GM10847 (cell line): ENCODE data around the gene KIF4A.

Experiments used
- POLR2A ChIP-seq: IDR thresholded peaks from 2 replicates; pipeline ENCODE4 v1.6.1; 2011; ENCODE audit not compliant: insufficient read length; ENCODE audit errors: extremely low read depth

Gene KIF4A

DNA sequence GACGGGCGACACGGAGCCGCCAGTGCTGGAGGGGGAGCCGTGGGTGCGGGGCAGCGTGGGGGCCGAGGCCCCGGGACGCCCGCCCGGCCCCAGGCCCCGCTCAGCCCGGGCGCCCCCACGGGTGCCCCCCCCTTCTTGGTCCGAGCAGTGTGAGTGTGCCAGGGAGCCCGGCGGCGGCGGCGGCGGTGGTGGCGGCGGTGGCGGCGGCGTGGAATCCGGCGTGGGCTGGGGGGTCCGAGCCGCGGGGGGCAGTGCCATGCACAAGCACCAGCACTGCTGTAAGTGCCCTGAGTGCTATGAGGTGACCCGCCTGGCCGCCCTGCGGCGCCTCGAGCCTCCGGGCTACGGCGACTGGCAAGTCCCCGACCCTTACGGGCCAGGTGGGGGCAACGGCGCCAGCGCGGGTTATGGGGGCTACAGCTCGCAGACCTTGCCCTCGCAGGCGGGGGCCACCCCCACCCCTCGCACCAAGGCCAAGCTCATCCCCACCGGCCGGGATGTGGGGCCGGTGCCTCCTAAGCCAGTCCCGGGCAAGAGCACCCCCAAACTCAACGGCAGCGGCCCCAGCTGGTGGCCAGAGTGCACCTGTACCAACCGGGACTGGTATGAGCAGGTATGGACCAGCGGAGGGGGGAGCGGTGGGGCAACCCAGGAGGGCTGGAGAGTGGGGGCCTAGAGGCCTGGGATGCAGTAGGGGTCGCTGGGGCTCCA lies 155.2 kb downstream of the KIF4A start:
- TF ChIP-seq POLR2A: no peak

DNA sequence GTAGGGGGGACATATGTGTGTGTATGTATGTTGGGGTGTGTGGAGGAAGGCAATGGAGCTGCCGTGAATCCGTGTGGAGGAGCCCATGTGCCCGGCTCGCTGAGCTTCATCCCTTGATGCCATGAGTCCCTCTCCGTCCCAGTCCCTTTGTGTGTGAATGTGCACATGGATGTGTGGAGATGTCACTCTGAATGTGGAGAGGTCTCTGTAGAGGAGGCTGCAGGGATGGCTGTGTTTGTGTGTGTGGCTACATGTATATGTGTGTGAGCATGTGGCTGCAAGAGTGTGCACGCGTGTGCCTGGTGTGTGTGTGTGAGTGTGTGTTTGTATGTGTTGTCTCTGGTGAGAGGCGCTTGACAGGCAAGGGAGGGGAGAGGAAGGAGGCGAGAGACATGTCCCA lies 156.0 kb downstream of the KIF4A start:
- TF ChIP-seq POLR2A: no peak

DNA sequence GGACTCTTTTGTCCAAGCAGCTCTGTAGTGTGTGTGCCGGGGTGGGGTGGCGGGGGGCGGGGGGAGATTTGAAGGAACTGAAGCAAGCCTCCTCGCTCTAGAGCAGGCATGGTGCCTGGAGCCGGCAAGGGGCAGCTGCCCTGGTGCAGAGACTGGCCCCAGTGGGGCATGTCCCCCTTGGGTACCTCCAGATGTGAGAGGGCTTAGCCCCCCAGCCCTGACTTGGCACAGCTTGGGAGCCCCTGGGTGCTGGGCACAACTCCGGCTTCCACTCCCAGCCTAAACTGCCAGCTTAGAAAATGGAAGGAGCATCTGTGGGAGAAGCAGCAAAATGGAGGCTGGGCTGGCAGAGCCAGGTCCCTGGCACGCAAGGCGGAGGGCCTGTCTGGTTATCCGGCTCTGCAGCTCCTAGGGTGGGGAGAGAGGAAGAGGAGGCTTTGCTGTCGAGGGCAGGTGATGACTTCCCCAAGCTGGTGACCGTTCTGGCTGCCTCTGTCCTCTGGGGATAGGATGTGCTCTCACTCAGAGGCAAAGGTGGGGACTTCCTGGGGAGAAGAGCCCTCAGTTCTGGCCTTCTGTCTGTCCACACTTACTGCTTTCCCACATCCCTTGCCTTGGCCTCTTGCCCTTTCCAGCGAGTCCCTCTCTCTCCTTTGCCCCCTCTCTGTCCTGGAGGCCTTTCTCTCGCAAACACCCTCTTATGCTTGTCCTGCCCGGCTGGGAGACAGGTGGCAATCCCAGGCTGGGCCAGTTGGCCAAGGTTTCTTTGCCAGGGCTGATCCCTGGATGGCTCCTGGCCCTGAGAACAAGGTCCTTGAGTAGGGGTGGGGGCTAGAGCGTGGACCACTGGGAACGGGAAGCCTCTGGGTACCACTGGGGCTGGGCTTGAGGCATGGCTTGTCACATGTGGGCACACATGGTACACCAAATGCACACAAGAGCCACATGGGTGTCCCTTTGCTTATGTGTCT lies 156.8 kb downstream of the KIF4A start:
- TF ChIP-seq POLR2A: no peak

DNA sequence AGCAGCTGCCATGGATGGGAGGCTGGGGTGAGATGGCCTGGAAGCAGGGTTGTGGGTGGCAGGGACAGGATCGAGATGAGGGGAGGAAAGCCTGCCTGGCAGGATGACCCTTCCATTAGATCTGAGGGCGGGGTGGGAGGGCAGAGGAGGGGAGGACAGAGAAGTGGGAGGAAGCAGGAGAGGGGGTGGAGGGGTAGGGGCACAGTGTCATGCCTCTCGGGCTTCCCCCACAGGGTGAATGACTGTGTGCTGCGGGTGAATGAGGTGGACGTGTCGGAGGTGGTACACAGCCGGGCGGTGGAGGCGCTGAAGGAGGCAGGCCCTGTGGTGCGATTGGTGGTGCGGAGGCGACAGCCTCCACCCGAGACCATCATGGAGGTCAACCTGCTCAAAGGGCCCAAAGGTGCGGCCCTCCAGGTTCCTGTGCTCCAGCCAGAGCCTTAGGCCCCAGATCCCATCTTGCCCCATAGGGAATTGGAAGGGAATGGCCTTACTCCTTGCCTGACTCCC lies 159.6 kb downstream of the KIF4A start:
- no peak for TF ChIP-seq POLR2A

DNA sequence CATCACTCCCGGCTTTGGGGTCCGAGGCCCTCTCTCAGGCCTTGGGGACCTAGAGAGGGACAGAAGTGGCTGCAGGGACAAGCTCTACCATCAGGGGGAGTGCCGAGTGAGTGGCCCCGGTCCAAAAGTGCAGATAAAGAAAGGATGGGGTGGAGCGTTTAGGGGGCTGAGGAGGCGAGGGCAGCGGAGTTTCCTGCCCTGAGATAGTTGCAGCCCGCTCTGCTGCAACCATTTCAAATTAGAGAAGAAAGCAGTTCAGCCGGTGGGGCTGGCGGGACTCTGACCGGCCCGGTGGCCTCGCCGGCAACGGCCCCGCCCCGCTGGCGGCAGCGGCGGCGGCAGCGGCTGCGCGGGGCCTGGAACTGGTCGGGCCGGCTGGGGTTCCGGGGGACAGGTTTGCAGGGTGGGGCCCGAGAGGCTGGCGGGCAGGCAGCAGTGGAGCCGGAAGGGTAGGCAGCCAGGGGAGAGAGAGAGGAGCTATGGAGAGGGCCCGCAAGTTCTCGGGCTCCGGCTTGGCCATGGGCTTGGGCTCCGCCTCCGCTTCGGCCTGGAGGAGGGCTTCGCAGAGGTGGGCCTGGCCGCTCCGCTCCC lies 162.3 kb downstream of the KIF4A start:
- TF ChIP-seq POLR2A: no peak

DNA sequence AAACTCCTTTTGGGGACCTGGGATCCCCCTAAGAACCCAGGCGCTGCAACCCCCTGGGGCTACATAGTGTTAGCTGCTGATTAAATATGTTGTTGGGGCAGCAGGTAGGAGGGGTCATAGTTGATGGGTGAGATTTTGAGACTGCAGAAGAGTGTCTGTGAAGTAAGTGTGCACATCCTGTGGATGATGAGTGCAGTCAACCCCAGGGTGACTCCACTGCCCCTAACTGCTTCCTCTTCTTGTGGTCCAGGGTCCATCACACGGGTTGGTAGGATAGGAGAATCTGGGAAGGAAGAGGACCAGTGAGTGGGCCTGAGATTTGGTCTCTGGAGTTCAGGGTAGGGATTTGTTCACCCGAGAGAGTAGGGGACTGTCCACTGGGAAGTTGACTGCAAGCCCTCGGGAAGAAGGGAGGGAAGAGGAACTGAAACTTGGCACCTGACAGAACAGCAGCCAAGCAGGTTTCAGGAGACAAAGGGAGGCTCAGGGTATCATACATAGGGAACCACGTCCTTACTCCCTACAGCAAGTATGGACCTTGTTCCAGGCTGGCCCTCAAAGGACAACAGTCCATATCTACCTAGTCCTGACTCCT lies 163.2 kb downstream of the KIF4A start:
- no peak for TF ChIP-seq POLR2A

DNA sequence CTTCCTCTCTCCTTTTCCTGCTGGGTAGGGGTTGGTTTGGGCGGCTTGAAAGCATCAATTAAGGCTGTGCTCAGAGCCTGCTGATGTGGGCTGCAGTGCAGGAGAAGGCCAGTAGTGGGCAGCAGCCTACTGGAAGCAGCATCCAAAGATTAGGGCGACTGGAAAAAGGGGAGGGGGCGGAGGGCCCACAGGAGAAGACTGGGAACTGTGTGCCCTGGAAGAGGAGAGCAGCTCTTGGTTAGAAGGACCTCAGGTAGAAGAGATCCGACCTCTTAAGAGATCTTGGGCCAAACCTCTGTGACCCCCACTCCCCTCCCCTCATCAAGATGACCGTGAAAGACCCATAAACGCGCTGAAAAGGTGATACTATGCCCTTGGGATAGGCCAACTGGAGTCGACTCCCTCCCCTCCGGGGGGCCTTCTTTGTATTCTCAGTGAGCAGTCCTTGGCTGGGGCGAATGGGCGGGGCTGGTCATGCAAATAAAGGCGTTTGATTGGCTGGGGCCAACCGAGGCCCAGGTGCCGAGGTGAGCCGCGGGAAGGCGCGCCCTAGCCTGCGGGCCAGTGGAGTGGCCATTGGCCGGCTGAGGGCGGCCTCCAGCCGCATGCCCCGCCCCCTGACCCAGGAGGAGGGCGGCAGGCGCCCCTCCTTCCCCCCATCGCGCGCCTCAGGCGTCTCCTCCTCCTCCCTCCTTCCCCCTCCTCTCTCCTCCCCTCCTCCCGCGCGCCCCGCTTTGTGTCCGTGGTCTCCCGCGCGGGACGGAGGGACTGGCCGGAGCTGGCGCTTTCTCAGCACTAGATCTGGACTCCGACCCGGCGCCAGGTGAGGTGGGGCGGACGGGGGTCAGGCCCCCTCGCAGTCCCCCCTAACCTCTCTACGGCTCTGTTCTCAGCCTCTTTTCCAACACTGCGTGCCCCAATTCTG lies 164.8 kb downstream of the KIF4A start:
- no peak for TF ChIP-seq POLR2A

DNA sequence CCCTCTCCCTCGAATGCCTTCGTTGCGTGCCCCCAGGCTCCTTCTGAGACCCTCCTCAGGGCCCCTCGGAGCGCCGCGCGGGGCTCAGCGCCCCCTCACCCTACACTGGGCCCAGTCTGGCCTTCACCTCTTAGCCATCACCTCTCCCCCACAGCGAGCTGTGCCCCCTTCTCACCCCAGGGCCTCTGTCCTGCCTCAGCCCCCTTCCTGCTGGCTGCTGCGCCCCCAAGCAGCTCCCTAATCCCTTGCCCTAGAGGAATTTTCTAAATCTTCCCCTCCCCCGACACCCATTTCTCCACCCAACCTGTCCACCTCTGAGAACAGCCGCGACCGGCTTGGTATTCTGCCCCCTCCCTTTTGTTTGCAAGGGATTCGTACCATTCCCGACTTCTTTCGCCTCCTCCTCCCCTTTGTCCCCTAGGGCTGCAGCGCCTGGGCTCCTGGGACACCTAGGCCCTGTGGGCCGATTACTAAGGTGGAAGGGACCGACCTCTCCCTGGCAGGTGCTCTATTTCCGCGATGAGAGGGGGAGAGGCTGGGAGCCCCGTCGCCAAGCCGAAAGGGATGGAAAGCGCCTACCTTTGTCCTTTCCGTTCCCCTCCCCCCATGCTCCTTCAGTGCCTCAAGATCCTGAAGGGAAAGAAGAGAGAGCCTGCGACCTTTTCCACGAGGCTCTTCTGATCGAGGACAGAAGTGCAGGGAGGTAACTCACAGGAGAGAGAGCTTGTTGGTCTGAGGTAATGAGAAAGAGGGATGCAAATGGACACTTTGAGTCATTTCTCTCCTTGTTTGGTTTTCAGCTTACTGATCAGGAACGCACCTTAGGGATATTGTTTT lies 165.7 kb downstream of the KIF4A start:
- no peak for TF ChIP-seq POLR2A

DNA sequence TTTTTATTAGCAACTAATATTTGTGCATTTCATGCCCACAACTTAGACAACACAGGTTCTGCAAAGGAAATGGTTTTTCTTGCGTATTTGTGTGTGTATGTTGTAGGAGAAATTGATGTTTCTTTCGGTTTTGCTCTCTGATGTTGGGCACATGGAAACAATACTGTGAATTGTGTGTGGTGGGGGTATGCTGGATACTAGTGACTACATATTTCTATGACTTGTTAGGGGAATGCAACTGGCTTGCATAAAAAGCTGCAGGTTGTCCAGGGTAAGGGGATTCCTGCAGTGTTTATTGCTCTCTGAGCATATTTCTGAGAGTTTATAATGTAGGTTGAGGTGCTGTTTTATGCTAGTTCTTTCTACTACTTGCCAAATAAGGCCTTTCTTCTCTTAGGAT lies 166.4 kb downstream of the KIF4A start:
- no peak for TF ChIP-seq POLR2A

DNA sequence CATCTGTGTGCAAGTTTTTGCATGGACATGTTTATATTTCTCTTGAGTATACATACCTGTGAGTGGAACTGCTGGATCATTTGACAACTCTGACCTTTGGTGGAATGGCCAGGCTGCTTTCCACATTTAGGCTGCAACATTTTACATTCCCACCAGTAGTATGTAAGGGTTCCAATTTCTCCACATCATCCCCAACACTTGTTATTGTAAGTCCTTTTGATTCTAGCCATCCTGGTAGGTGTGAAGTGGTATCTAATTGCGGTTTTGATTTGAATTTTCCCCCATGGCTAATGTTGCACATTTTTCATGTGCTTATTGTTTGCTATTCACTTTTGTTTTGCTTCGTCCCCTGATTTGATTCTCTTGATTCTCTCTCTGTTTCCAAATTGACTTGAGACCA lies 171.1 kb downstream of the KIF4A start:
- TF ChIP-seq POLR2A: no peak

DNA sequence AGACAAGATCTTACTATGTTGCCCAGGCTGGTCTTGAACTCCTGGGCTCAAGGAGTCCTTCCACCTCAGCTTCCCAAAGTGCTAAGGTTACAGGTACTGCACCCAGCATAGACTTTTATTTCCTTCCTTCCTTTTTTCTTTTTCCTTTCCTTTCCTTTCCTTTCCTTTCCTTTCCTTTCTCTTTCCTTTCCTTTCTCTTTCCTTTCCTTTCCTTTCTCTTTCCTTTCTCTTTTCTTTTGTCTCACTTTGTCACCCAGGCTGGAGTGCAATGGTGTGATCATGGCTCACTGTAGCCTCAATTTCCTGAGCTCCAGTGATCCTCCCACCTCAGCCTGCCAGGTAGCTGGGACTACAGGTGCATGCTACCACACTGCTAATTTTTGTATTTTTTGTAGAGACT lies 174.1 kb downstream of the KIF4A start:
- TF ChIP-seq POLR2A: no peak

DNA sequence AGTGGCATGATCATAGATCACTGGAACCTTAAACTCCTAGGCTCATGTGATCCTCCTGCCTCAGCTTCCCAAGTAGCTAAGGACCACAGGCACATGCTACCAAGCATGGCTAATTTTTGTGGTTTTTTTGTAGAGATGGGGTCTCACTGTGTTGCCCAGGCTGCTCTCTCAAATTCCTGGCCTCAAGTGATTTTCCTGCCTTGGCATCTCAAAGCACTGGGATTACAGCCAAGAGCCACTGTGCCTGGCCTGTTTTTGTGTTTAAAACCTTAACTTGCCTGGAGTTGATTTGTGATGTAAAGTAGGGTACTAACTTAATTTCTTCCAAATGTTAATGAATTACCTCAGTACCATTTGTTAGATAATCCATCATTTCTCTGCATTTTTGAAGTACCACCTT lies 177.1 kb downstream of the KIF4A start:
- TF ChIP-seq POLR2A: no peak

DNA sequence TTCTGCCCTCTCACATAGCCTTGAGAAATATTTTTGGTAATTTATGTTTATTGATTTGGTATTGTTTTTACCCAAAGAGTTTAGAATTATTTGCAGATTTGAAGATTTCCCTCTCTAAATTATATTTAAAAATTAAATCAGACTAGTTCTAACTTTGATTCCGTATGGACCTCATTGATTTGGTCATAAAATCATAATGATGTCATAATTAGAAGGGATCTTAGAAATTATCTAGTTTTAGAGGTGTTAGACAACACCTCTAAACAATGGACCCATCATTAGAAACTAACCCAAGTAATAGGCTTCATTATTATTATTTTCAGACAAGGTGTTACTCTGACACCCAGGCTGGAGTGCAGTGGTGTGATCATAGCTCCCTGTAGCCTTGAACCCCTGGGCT lies 178.8 kb downstream of the KIF4A start:
- no peak for TF ChIP-seq POLR2A
